K562 (cell line): ENCODE data around the gene DTWD2. TPM values are rescaled to one million over a fixed set of nuclear protein-coding genes. Genes with fewer than 3 reads are reported as not detected.
"Not testable (repeated sequence)": the region's sequence is repeated elsewhere in the genome, so short reads cannot be mapped to it uniquely, and the experiment has no call there.

ENCODE experiments used
- ATAC-seq: fragments of 200-7000 bp; cut with Tn5 transposase; 3 replicates; pipeline ENCODE4 v1.9.1; 2020; ENCODE audit warnings: moderate library complexity
- BruUV-seq: library from RNA; stranded (reverse); fragments of 400-500 nt; replicated peaks from 2 replicates; lab custom pipeline; 2021; lab: Mats Ljungman, UMichigan
- CTCF ChIA-PET: fragments of 300-600 bp; formaldehyde crosslinking; extraction: SDS; loops from one replicate; lab custom pipeline; 2021; ENCODE audit warnings: low intra/inter-chr PET ratio; lab: Yijun Ruan, JAX
- POLR2A ChIA-PET: fragments of 300-600, 350-650 bp; sonication (Branson Sonifier 250); formaldehyde crosslinking; extraction: SDS; loops from one replicate; lab custom pipeline; 2021; ENCODE audit warnings: antibody characterized with exemption, inconsistent platforms; lab: Yijun Ruan, JAX
- DNase-seq, 4 experiments: peaks; one replicate each; pipeline versions ENCODE4 v3.0.0 to v3.0.0-alpha.2; 2011 to 2018; ENCODE audit warnings: low spot score in 3 of 4, mixed read lengths in 3 of 4; ENCODE audit errors: extremely low read depth in 1 of 4
- FAIRE-seq: peaks from 2 replicates; lab custom pipeline; 2011; peaks lifted over from hg19 to GRCh38; lab: Jason Lieb, UNC
- H2AFZ ChIP-seq: 2 replicates; pipeline ENCODE4 v1.6.0; 2011; ENCODE audit warnings: low read depth, low read length, control low read depth, inconsistent platforms
- H3K27ac ChIP-seq: fragments of 200-600 bp; 3 replicates; pipeline ENCODE4 v1.8.0; 2011; ENCODE audit warnings: low read depth, mild to moderate bottlenecking, control low read depth, inconsistent platforms, low read length, moderate library complexity, mixed read lengths; ENCODE audit errors: extremely low read depth
- H3K27me3 ChIP-seq, 2 experiments: fragments of 300-600 bp in 1 of 2; 2 replicates in 1 of 2; 3 replicates in 1 of 2; pipeline versions ENCODE4 v1.6.0 to v1.8.0; 2011; ENCODE audit warnings: inconsistent platforms in 2 of 2, low read length in 2 of 2, mild to moderate bottlenecking in 1 of 2, mixed read lengths in 1 of 2, moderate library complexity in 1 of 2; ENCODE audit not compliant: control insufficient read depth in 2 of 2, insufficient read depth in 2 of 2
- H3K36me3 ChIP-seq: fragments of 300-600 bp; 3 replicates; pipeline ENCODE4 v1.8.0; 2011; ENCODE audit warnings: mild to moderate bottlenecking, low read length, inconsistent platforms; ENCODE audit not compliant: control insufficient read depth, insufficient read depth
- H3K4me1 ChIP-seq, 2 experiments: fragments of 200-600 bp in 1 of 2; replicated peaks in 1 of 2; 2 replicates in 1 of 2; 3 replicates in 1 of 2; pipeline versions ENCODE4 v1.5.1 to v1.8.0; 2011; ENCODE audit warnings: inconsistent platforms in 2 of 2, low read length in 2 of 2, mild to moderate bottlenecking in 1 of 2, mixed read lengths in 1 of 2, moderate library complexity in 1 of 2; ENCODE audit not compliant: control insufficient read depth in 2 of 2, insufficient read depth in 2 of 2
- H3K4me2 ChIP-seq: 2 replicates; pipeline ENCODE4 v1.6.1; 2011; ENCODE audit warnings: low read length, control low read depth, inconsistent platforms, mixed read lengths; ENCODE audit not compliant: insufficient read depth
- H3K4me3 ChIP-seq: fragments of 200-600 bp; sonication (generic), shearing (Covaris generic); 2 replicates; pipeline ENCODE4 v1.5.1; 2016; ENCODE audit warnings: control low read depth, inconsistent platforms
- H3K79me2 ChIP-seq: fragments of 200-600 bp; 3 replicates; pipeline ENCODE4 v1.8.0; 2011; ENCODE audit warnings: low read length, inconsistent platforms; ENCODE audit not compliant: control insufficient read depth, insufficient read depth
- H3K9ac ChIP-seq, 2 experiments: 2 replicates each; pipeline versions ENCODE4 v1.6.0 to v1.6.1; 2011; ENCODE audit warnings: low read depth in 2 of 2, low read length in 2 of 2, control low read depth in 1 of 2, inconsistent platforms in 1 of 2, mild to moderate bottlenecking in 1 of 2, mixed read lengths in 1 of 2; ENCODE audit not compliant: insufficient read depth in 1 of 2
- H3K9me1 ChIP-seq: one replicate; pipeline ENCODE4 v1.6.0; 2011; ENCODE audit warnings: inconsistent platforms, mild to moderate bottlenecking, low read length, moderate library complexity; ENCODE audit not compliant: control insufficient read depth, insufficient read depth
- H3K9me3 ChIP-seq: replicated peaks from 2 replicates; pipeline ENCODE4 v1.5.1; 2011; ENCODE audit warnings: low read depth, low read length, inconsistent platforms; ENCODE audit not compliant: control insufficient read depth, insufficient read depth
- H4K20me1 ChIP-seq: replicated peaks from 2 replicates; pipeline ENCODE4 v1.6.1; 2011; ENCODE audit warnings: low read length, inconsistent platforms, mixed read lengths; ENCODE audit not compliant: control insufficient read depth, insufficient read depth
- KLF10 ChIP-seq: fragments of 250-450 bp; sonication (Bioruptor Pico); IDR thresholded peaks from 2 replicates; pipeline ENCODE4 v1.6.1; 2021; ENCODE audit warnings: matching md5 sums
- PHTF2 ChIP-seq: fragments of 250-450 bp; sonication (Bioruptor Pico); IDR thresholded peaks from 2 replicates; pipeline ENCODE4 v1.5.0; 2021; ENCODE audit warnings: mild to moderate bottlenecking
- RBBP5 ChIP-seq: fragments of 200-600 bp; sonication (generic); IDR thresholded peaks from 2 replicates; pipeline ENCODE4 v1.6.1; 2012; ENCODE audit warnings: borderline replicate concordance, mild to moderate bottlenecking, low read length, control low read depth, inconsistent platforms; ENCODE audit not compliant: insufficient read depth, poor library complexity, severe bottlenecking
- RFX1 ChIP-seq: fragments of 450-650 bp; IDR thresholded peaks from 2 replicates; pipeline ENCODE4 v1.6.1; 2016; ENCODE audit warnings: mild to moderate bottlenecking, moderate library complexity
- XRCC3 ChIP-seq: fragments of 450-650 bp; IDR thresholded peaks from 2 replicates; pipeline ENCODE4 v1.6.1; 2017; ENCODE audit warnings: mild to moderate bottlenecking, moderate library complexity
- ZC3H11A ChIP-seq: IDR thresholded peaks from 2 replicates; pipeline ENCODE4 v1.6.1; 2012; ENCODE audit warnings: low read depth, low read length, improper control_type of control experiment
- ZFPM2 ChIP-seq: fragments of 250-450 bp; sonication (Bioruptor Pico); IDR thresholded peaks from 2 replicates; pipeline ENCODE4 v1.5.1; 2022; ENCODE audit warnings: mild to moderate bottlenecking
- ZNF282 ChIP-seq: sonication (generic); formaldehyde crosslinking; IDR thresholded peaks from 2 replicates; pipeline ENCODE4 v1.8.1; 2023; ENCODE audit warnings: missing genetic modification reagents
- WGBS: fragments of 100-300 bp; shearing (Covaris generic); methylation state at CpG from one replicate; pipeline ENCODE4 v1.1.6; 2016; ENCODE audit warnings: low coverage, mixed read lengths; ENCODE audit not compliant: insufficient coverage; ENCODE audit errors: missing lambda C conversion rate; 5-methylcytosine and 5-hydroxymethylcytosine counted together
- in situ Hi-C: fragments of 300-500 bp; cut with MboI; formaldehyde crosslinking; loops from 4 replicates; pipeline ENCODE4 v1.15.0; 2018; ENCODE audit warnings: inconsistent platforms, mixed read lengths
- intact Hi-C: fragments of 100-400 bp; cut with micrococcal nuclease; formaldehyde crosslinking; loops from 2 replicates; pipeline ENCODE4 v1.14.2; 2022
- polyA plus RNA-seq, 8 experiments: library from polyadenylated mRNA; depleted of rRNA in 4 of 8; stranded (reverse) in 5 of 8; unstranded in 3 of 8; fragments of >200 nt; fragmentation: Nextera tagmentation in 2 of 8; fragmentation: Illumina TruSeq in 1 of 8; extraction: Ambion mirVana in 2 of 8; extraction: Trizol in 1 of 8; gene quantifications; 2 replicates each; pipeline versions ENCODE4 v1.2.1 to v1.2.3, GENCODE V29; 2011 to 2014; ENCODE audit warnings: inconsistent platforms in 1 of 8, missing spikeins in 1 of 8
- total RNA-seq, 7 experiments: library from RNA; depleted of rRNA in 6 of 7; stranded (reverse); fragments of >200 nt in 6 of 7; fragmentation: Illumina TruSeq in 2 of 7; extraction: Trizol in 2 of 7; gene quantifications; 2 replicates each; pipeline versions ENCODE4 v1.2.1 to v1.2.3, GENCODE V29; 2011 to 2021; ENCODE audit warnings: low replicate concordance in 1 of 7

DTWD2 gene
- total and polyA plus RNA-seq, 9 of the 15 experiments (the other 6 are each of a cell fraction or from before 2014, with no cell fraction given), result 0.99 to 10.8 (median 4.1) TPM

DNA sequence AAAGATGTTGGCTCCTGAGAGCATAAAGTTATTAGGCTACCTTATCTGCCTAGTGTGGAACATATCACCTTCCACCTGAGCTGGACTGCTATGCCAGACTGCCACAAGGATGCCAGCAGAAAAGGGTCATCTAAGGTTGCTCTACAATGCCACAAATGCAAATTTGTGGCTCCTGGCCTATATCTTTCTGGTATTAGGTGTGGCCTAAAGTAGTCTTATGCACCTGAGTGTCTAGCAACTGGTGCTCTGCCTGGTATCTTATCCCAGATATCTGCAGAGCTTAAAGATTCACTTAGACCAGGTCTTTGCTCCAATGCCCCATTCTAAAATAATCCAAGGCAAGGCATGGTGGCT, 34.7 kb downstream of the DTWD2 start:
- no peak overlapping the region for H2AFZ ChIP-seq
- DNase-seq (no peak), FAIRE-seq (no peak)
- in situ Hi-C loops, result no loop called here
- no peak overlapping the region for H3K9ac ChIP-seq
- H3K36me3 ChIP-seq, result no peaks in the 10 kb centered on the region
- H3K27me3 ChIP-seq, result no peaks in the 10 kb centered on the region
- POLR2A ChIA-PET, result interaction anchor here (0.9 kb wide), 1 partner anchor 12 kb away, joined by 3 read pairs; no protein-coding TSS in a partner anchor
- no peak overlapping the region for H3K27ac ChIP-seq
- no peaks in the 10 kb centered on the region for H3K9me3 ChIP-seq
- H3K4me3 ChIP-seq, result no peak overlapping the region
- H4K20me1 ChIP-seq, result no peaks in the 10 kb centered on the region
- TF ChIP-seq PHTF2 (CRISPR knock-in tag) (no peak), ZNF282 (CRISPR knock-in tag) (no peak), ZC3H11A (no peak), RBBP5 (no peak), KLF10 (CRISPR knock-in tag) (no peak), ZFPM2 (CRISPR knock-in tag) (no peak)
- TF ChIP-seq, all 486 proteins: peak for 0
- CTCF ChIA-PET, result no interaction called here
- no peak for ATAC-seq
- no TSS peak for BruUV-seq
- Histone ChIP-seq H3K4me2 (no peak overlapping the region), H3K9me1 (no peaks in the 10 kb centered on the region), H3K79me2 (no peaks in the 10 kb centered on the region), H3K4me1 (no peaks in the 10 kb centered on the region; a peak in 1 of 5 replicates)
- intact Hi-C loops, result no loop called here

DNA sequence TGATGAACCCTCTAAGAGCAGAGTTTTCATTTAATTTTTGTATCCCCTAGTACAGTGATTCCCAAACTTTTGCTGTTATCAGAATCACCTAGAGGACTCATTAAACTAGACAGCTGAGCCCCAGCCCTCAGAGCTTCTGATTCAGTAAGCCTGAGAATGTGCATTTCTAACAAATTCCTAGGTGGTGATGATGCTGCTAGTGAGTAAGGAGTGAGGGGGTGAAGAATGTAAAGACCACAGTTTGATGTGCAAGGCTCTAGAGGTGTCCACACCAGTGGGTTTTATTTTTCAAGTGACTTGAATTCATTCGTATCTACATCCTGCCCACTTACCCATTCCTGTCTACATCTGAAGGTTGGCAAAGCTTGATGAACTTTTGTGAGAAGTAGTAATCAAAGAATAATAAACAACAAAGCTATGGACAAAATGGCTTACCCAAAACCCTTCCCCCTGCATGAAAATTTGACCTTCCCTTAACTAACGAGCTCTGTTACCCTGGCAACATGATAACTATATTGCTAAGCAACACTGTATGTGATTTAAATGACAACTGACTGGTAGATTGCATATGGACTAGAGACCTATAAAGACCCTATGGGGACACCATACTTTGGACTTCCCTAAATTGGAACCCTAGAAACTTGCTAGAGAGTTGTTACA, 35.2 kb downstream of the DTWD2 start:
- Histone ChIP-seq H3K4me2 (no peak overlapping the region), H3K4me1 (no peaks in the 10 kb centered on the region; a peak in 1 of 5 replicates), H3K27me3 (no peaks in the 10 kb centered on the region), H3K36me3 (no peaks in the 10 kb centered on the region), H3K9me1 (no peaks in the 10 kb centered on the region), H3K9me3 (no peaks in the 10 kb centered on the region), H3K4me3 (no peak overlapping the region), H3K9ac (no peak overlapping the region), H2AFZ (no peak overlapping the region), H4K20me1 (no peaks in the 10 kb centered on the region), H3K27ac (no peak overlapping the region), H3K79me2 (no peaks in the 10 kb centered on the region)
- FAIRE-seq (no peak), DNase-seq (no peak), ATAC-seq (no peak)
- no TSS peak for BruUV-seq
- intact Hi-C loops (no loop called here), in situ Hi-C loops (no loop called here)
- ChIA-PET CTCF (no interaction called here), POLR2A (interaction anchor here (0.9 kb wide), 1 partner anchor 12 kb away, joined by 3 read pairs; no protein-coding TSS in a partner anchor)
- TF ChIP-seq RFX1 (peak; percentile 66), XRCC3 (no peak)
- 13% methylated on average over 2 of the region's 2 CpGs for WGBS

DNA sequence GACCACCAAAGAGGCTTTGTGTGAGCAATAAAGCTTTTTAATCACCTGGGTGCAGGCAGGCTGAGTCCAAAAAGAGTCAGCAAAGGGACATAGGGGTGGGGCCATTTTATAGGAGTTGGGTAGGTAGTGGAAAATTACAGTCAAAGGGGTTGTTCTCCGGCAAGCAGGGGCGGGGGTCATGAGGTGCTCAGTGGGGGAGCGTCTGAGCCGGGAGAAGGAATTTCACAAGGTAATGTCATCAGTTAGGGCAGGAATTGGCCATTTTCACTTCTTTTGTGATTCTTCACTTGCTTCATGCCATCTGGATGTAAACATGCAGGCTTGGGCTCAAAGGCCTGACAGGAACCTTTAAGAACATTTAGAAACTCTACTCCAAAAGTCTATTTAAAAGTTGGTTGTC, 36.0 kb downstream of the DTWD2 start:
- H2AFZ ChIP-seq, H4K20me1 ChIP-seq, H3K9me1 ChIP-seq, in situ Hi-C loops, H3K27me3 ChIP-seq, H3K27ac ChIP-seq, H3K9me3 ChIP-seq, H3K4me3 ChIP-seq, H3K4me1 ChIP-seq, BruUV-seq, ATAC-seq, H3K4me2 ChIP-seq, H3K9ac ChIP-seq, CTCF ChIA-PET, FAIRE-seq, POLR2A ChIA-PET, DNase-seq, intact Hi-C loops, H3K79me2 ChIP-seq, H3K36me3 ChIP-seq: not testable (repeated sequence)
- 41% methylated on average over 4 of the region's 4 CpGs for WGBS
